Islet precursor cell (in vitro differentiated cells): Measurements from ENCODE around the gene C18orf54.
"Not testable (repeated sequence)": the region's sequence is repeated elsewhere in the genome, so short reads cannot be mapped to it uniquely, and the experiment has no call there.

Experiments
- DNase-seq: peaks from one replicate; pipeline ENCODE4 v3.0.0-alpha.2; 2018

Gene C18orf54

GRCh38 chr18:54357660-54358494 lies at the start of gene C18orf54, which contains the start of gene STARD6:
TSS of gene C18orf54 (plus strand) at chr18:54357906. CDS start at chr18:54360573, 2,667 bp downstream.
TSS of gene STARD6 (minus strand) at chr18:54357858. CDS start at chr18:54354573, 3,285 bp downstream.
- DNase-seq = peak; percentile 97

GRCh38 chr18:54309564-54309963 lies 48.1 kb upstream of the C18orf54 start:
- not testable (repeated sequence) for DNase-seq

- no peak for DNase-seq
These were observed 41.5 kb upstream of the C18orf54 start for GRCh38 chr18:54316071-54316820.

- DNase-seq = no peak
These were observed 34.1 kb upstream of the C18orf54 start for GRCh38 chr18:54323561-54323960.

GRCh38 chr18:54323970-54324369 lies 33.7 kb upstream of the C18orf54 start:
- no peak for DNase-seq

- no peak for DNase-seq
These were observed 29.9 kb upstream of the C18orf54 start for GRCh38 chr18:54327818-54328217.

- no peak for DNase-seq
These were observed 27.9 kb upstream of the C18orf54 start for GRCh38 chr18:54329787-54330186.

- DNase-seq = no peak
These were observed 26.7 kb upstream of the C18orf54 start for GRCh38 chr18:54330768-54331548.

GRCh38 chr18:54335638-54336173 lies 22.0 kb upstream of the C18orf54 start:
- DNase-seq = no peak

GRCh38 chr18:54338230-54338629 lies 19.5 kb upstream of the C18orf54 start:
- no peak for DNase-seq

GRCh38 chr18:54351186-54351585 lies 6.5 kb upstream of the C18orf54 start:
- DNase-seq = no peak

GRCh38 chr18:54357082-54357659 lies 535 bp upstream of the C18orf54 start:
- DNase-seq = no peak

- no peak for DNase-seq
These were observed 862 bp downstream of the C18orf54 start for GRCh38 chr18:54358495-54359040.

- no peak for DNase-seq
These were observed 1.5 kb downstream of the C18orf54 start for GRCh38 chr18:54359233-54359632.

GRCh38 chr18:54360406-54360805 lies 2.7 kb downstream of the C18orf54 start:
- DNase-seq = no peak

- DNase-seq = no peak
These were observed 20.4 kb downstream of the C18orf54 start for GRCh38 chr18:54378057-54378456.

- DNase-seq = no peak
These were observed 23.9 kb downstream of the C18orf54 start for GRCh38 chr18:54381640-54382039.

- DNase-seq = no peak
These were observed 24.4 kb downstream of the C18orf54 start for GRCh38 chr18:54382076-54382475.

GRCh38 chr18:54382733-54383252 lies 25.1 kb downstream of the C18orf54 start:
- no peak for DNase-seq

- DNase-seq = peak; percentile 58
These were observed 28.3 kb downstream of the C18orf54 start for GRCh38 chr18:54386043-54386442.

- not testable (repeated sequence) for DNase-seq
These were observed 29.2 kb downstream of the C18orf54 start for GRCh38 chr18:54386800-54387495.
